Measurements from ENCODE around the gene PGGT1B.

PGGT1B gene

DNA sequence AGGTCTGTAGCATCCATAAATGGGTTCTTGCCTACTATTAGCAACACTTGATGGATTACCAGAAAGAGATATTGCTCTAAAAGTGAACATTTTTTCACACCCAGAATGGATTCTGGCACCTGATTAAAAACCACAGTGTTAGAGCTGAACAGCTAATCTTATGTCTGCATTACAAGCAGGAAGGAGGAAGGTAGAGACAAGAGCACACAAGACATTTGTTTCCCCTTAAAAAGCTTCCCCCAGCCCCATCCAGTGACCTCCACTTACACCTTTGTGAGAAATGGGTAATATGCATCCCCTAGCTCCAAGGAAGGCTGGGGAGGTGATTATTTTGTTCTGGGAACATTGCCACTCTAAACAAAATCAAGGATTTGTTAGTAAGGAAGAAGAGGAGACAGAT lies 80.9 kb downstream of the PGGT1B start:
- no peak for DNase-seq (ENCODE audit: low read depth, low spot score)

DNA sequence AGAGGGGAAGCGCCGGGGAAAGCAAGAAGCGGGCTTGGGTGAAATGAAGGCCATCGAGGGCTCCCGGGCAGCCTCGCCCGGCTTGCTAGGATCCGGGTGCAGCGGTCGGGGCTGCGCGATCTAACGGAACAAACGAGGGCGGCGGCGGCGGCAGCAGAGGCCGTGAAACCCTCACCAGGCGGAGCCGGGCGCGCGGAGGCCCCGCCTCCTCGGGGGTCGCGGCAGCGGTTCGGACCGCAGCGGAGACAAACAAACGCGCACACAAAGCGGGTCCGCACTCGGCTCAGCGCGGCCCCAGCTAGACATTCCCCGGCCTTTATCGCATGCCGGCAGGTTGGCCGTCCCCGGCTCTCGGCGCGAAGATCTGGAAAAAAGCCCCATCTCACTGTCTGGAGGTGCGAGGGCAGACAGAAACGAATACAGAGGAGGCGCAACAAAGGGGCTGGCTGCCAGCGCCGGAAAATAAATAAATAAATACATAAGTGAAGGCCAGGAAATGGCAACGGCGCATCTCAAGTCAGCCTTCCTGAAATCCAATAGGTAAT lies 82.4 kb downstream of the PGGT1B start:
- DNase-seq (ENCODE audit: low read depth, low spot score), result peak; percentile 78

- peak; percentile 68 for DNase-seq (ENCODE audit: low read depth, low spot score)
Observed at GRCh38 chr5:115179394-115180164, 83.1 kb downstream of the PGGT1B start.

GRCh38 chr5:115179030-115179393 lies 83.7 kb downstream of the PGGT1B start:
- no peak for DNase-seq (ENCODE audit: low read depth, low spot score)

DNA sequence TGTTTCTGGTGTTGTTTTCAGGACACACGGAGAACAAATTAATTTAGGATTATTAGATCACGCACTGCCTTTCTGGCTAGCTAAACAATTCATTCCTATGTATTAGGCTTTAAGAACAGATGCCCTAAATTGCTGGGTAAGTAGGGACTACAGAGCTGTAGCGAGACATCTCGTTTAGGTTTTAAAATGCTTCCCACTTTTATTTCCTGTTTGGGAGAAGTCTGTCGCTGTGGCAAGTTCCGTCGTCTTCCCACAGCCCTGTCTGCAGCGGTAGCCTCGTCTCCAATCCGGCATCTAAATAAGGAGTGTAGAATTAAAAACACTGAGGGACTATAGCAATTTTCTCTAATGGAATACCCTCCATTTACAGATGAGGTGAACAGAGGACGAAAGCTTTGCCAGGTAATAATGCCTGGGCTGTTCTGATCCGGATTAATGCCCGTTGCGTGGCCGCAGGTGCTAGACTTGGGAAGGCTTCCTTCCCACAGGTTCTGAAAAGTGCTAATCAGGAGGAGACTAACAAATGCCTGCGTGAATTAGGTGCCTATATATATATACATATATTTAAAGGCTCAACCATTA lies 91.7 kb downstream of the PGGT1B start:
- DNase-seq (ENCODE audit: low read depth, low spot score), result no peak

- no peak for DNase-seq (ENCODE audit: low read depth, low spot score)
Observed at GRCh38 chr5:115170134-115170928, 92.3 kb downstream of the PGGT1B start.

- peak; percentile 99 for DNase-seq (ENCODE audit: low read depth, low spot score)
Observed at GRCh38 chr5:115169487-115170133, 93.1 kb downstream of the PGGT1B start, which contains the start of gene TRIM36. Gene TRIM36 (minus strand): TSS chr5:115169908. CDS start chr5:115169634, 274 bp downstream.

DNA sequence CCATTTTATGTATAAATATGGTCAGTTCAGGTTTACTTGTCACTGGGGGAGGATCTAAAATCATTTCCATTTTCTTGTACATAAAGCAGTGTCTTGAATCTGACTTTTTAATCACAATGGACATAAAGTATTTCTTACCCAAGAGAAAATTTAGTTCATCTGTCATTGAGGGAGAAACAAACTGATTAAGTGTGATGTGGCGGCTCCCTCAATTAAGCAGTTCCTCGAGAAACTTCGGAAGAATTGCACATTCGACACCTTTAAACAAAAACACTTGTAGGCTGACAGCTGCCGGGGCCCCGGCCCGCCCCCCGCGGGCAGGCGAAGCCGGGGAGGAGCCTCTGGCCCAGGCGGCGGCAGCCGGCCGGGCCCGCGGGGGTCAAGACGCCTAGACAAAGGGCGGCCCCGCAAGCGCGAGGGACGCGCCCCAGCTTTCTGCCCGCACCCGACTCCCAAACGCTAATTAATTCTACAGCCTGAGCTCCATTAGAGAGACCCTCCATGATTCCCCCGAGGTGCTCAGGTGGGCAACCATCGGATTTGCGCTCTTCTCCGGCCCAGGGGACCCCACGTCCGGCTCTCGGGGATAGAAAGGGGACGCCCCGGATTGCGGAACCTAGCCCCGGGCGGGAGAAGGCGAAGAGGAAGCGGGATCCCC lies 93.7 kb downstream of the PGGT1B start:
- peak; percentile 59 for DNase-seq (ENCODE audit: low read depth, low spot score)

GRCh38 chr5:115166744-115167393 lies 95.8 kb downstream of the PGGT1B start:
- DNase-seq (ENCODE audit: low read depth, low spot score), result no peak

DNA sequence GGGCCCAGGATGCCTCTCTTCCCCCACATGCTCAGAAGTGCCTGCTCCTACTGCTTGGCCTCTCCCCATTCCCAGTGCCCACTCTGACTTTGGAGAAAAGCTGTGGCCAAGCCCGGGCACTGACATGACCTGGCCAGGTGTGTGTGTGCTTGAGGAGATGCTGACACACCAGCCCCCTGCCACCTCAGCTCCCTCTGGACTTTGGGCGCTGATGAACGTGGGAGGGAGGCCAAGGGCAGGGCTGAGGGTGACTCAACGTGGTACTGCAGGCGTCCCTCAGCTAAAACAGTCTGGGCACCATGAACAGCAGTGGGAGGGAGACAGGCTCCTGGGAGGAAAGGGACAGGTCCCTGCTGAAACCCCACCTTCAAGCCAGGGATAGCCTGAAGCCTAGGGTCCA lies 96.9 kb downstream of the PGGT1B start:
- DNase-seq (ENCODE audit: low read depth, low spot score), result no peak

DNA sequence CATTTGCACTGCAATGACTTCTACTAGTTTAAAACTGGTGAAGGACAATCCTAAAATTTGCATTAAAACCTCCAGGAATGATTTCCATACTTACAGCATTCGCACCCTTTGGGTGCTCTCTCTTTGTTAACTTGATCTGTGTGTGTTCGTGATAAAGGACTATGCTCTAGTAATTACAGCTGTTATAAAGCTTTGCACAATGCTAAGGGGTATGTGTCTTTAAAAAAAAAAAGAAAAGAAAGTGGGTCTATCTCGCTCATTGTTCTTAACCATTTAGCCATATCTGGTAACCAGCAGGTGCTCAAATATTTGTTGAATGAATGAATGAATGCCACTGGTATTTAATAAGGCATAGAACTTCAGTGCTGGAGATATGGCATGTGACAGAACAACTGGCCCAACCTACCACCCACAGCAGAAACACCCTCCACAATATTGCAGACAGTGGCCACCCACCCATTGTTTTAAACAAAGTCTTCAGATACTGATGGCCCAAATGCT lies 101.7 kb downstream of the PGGT1B start:
- DNase-seq (ENCODE audit: low read depth, low spot score), result no peak
